PC-3 (cell line): ENCODE data around the gene MDFIC2. TPM values are rescaled to one million over a fixed set of nuclear protein-coding genes. Genes with fewer than 3 reads are reported as not detected.

ENCODE experiments used
- ATAC-seq: fragments of 200-7000 bp; cut with Tn5 transposase; 2 replicates; pipeline ENCODE4 v1.9.1; 2020; ENCODE audit warnings: mild to moderate bottlenecking, moderate library complexity
- BruUV-seq: library from RNA; stranded (reverse); fragments of 400-500 nt; replicated peaks from 2 replicates; lab custom pipeline; 2021; lab: Mats Ljungman, UMichigan
- CTCF ChIA-PET: fragments of 300-600 bp; sonication (Branson Sonifier 250); formaldehyde crosslinking; loops from one replicate; lab custom pipeline; 2022; ENCODE audit warnings: antibody characterized with exemption; lab: Charles Lee
- POLR2A ChIA-PET: fragments of 300-600 bp; sonication (Branson Sonifier 250); formaldehyde crosslinking; loops from one replicate; lab custom pipeline; 2022; ENCODE audit warnings: antibody characterized with exemption; ENCODE audit not compliant: unreplicated experiment; lab: Charles Lee
- DNase-seq: peaks from one replicate; pipeline ENCODE4 v3.0.0-alpha.2; 2015
- H2AFZ ChIP-seq: fragments of 300-600 bp; sonication (generic); 2 replicates; pipeline ENCODE4 v1.6.0; 2016; ENCODE audit warnings: antibody characterized with exemption, low read length
- H3F3A ChIP-seq: fragments of 300-600 bp; sonication (generic); one replicate; pipeline ENCODE4 v1.6.0; 2017; ENCODE audit warnings: antibody characterized with exemption, low read length, control low read depth, mild to moderate bottlenecking; ENCODE audit not compliant: unreplicated experiment
- H3K27ac ChIP-seq: fragments of 300-600 bp; sonication (generic); 2 replicates; pipeline ENCODE4 v1.5.1; 2016; ENCODE audit warnings: mild to moderate bottlenecking, low read length
- H3K27me3 ChIP-seq: fragments of 300-600 bp; sonication (generic); 2 replicates; pipeline ENCODE4 v1.6.1; 2016; ENCODE audit warnings: low read length, mixed read lengths
- H3K36me3 ChIP-seq: fragments of 300-600 bp; sonication (generic); 2 replicates; pipeline ENCODE4 v1.6.1; 2016; ENCODE audit warnings: low read depth, mixed run types, low read length, mixed read lengths
- H3K4me1 ChIP-seq: fragments of 300-600 bp; sonication (generic); 2 replicates; pipeline ENCODE4 v1.5.1; 2016; ENCODE audit warnings: low read length; ENCODE audit not compliant: insufficient read depth
- H3K4me2 ChIP-seq: fragments of 300-600 bp; sonication (generic); 2 replicates; pipeline ENCODE4 v1.6.0; 2016; ENCODE audit warnings: low read length
- H3K4me3 ChIP-seq: fragments of 300-600 bp; sonication (generic); 2 replicates; pipeline ENCODE4 v1.5.1; 2016; ENCODE audit warnings: mild to moderate bottlenecking, low read length, mixed read lengths
- H3K79me2 ChIP-seq: fragments of 300-600 bp; sonication (generic); 2 replicates; pipeline ENCODE4 v1.6.1; 2017; ENCODE audit warnings: low read length, mixed read lengths
- H3K9ac ChIP-seq: fragments of 300-600 bp; sonication (generic); 2 replicates; pipeline ENCODE4 v1.6.0; 2016; ENCODE audit warnings: mild to moderate bottlenecking, low read length
- H3K9me2 ChIP-seq: fragments of 300-600 bp; sonication (generic); replicated peaks from 2 replicates; pipeline ENCODE4 v1.6.1; 2016; ENCODE audit warnings: mixed run types, low read length, mixed read lengths
- H3K9me3 ChIP-seq: fragments of 300-600 bp; sonication (generic); 2 replicates; pipeline ENCODE4 v1.6.1; 2016; ENCODE audit warnings: low read length, mixed read lengths
- H4K20me1 ChIP-seq: fragments of 300-600 bp; sonication (generic); 2 replicates; pipeline ENCODE4 v1.6.1; 2016; ENCODE audit warnings: low read length, mixed read lengths
- EZH2 ChIP-seq: fragments of 300-600 bp; sonication (generic); IDR thresholded peaks from one replicate; pipeline ENCODE4 v1.6.1; 2017; ENCODE audit warnings: antibody characterized with exemption, mild to moderate bottlenecking, low read length; ENCODE audit not compliant: unreplicated experiment
- EZH2phosphoT487 ChIP-seq: fragments of 300-600 bp; sonication (generic); IDR thresholded peaks from 2 replicates; pipeline ENCODE4 v1.6.1; 2018; ENCODE audit warnings: mild to moderate bottlenecking, antibody characterized with exemption, low read length, borderline replicate concordance
- intact Hi-C: fragments of 100-400 bp; cut with micrococcal nuclease; formaldehyde crosslinking; loops from 2 replicates; pipeline ENCODE4 v1.9.0; 2023
- total RNA-seq: library from RNA; depleted of rRNA; stranded (reverse); fragments of >200 nt; gene quantifications from 2 replicates; pipeline ENCODE4 v1.2.3, GENCODE V29; 2014
- TF ChIP-seq, protein P1 (sequence below): fragments of 300-600 bp; sonication (generic); conservative IDR thresholded peaks from 2 replicates; pipeline ENCODE4 v1.5.1; 2017; ENCODE audit warnings: antibody characterized with exemption, low read depth, mild to moderate bottlenecking, low read length

The MDFIC2 gene
- total RNA-seq, 1 experiment from 2014 or later, result not detected

GRCh38 chr3:70359711-70360110 lies 47.3 kb upstream of the MDFIC2 start:
- H3F3A ChIP-seq, result no peaks in the 10 kb centered on the region
- CTCF ChIA-PET, result no interaction called here
- H3K9me3 ChIP-seq, result no peaks in the 10 kb centered on the region
- no peaks in the 10 kb centered on the region for H4K20me1 ChIP-seq
- ATAC-seq, result no peak
- H3K79me2 ChIP-seq, result no peaks in the 10 kb centered on the region
- TF ChIP-seq, protein P1, sequence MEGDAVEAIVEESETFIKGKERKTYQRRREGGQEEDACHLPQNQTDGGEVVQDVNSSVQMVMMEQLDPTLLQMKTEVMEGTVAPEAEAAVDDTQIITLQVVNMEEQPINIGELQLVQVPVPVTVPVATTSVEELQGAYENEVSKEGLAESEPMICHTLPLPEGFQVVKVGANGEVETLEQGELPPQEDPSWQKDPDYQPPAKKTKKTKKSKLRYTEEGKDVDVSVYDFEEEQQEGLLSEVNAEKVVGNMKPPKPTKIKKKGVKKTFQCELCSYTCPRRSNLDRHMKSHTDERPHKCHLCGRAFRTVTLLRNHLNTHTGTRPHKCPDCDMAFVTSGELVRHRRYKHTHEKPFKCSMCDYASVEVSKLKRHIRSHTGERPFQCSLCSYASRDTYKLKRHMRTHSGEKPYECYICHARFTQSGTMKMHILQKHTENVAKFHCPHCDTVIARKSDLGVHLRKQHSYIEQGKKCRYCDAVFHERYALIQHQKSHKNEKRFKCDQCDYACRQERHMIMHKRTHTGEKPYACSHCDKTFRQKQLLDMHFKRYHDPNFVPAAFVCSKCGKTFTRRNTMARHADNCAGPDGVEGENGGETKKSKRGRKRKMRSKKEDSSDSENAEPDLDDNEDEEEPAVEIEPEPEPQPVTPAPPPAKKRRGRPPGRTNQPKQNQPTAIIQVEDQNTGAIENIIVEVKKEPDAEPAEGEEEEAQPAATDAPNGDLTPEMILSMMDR, result no peak
- TF ChIP-seq EZH2phosphoT487, result no peak
- TF ChIP-seq EZH2, result no peak
- H3K27me3 ChIP-seq, result no peaks in the 10 kb centered on the region
- no peak for DNase-seq
- BruUV-seq, result no TSS peak
- H3K36me3 ChIP-seq, result no peaks in the 10 kb centered on the region
- no peak overlapping the region for H3K27ac ChIP-seq
- no peak overlapping the region for H3K4me3 ChIP-seq
- intact Hi-C loops, result loop anchor here (1.0 to 5.0 kb wide), 4 partner anchors 111 to 295 kb away; no protein-coding TSS in a partner anchor
- POLR2A ChIA-PET, result interaction anchor here (0.6 kb wide), 1 partner anchor 608 kb away, joined by 11 read pairs; no protein-coding TSS in a partner anchor
- H3K9me2 ChIP-seq, result no peaks in the 10 kb centered on the region
- no peak overlapping the region for H3K9ac ChIP-seq
- H3K4me2 ChIP-seq, result no peak overlapping the region
- no peaks in the 10 kb centered on the region for H3K4me1 ChIP-seq
- no peak overlapping the region for H2AFZ ChIP-seq

DNA sequence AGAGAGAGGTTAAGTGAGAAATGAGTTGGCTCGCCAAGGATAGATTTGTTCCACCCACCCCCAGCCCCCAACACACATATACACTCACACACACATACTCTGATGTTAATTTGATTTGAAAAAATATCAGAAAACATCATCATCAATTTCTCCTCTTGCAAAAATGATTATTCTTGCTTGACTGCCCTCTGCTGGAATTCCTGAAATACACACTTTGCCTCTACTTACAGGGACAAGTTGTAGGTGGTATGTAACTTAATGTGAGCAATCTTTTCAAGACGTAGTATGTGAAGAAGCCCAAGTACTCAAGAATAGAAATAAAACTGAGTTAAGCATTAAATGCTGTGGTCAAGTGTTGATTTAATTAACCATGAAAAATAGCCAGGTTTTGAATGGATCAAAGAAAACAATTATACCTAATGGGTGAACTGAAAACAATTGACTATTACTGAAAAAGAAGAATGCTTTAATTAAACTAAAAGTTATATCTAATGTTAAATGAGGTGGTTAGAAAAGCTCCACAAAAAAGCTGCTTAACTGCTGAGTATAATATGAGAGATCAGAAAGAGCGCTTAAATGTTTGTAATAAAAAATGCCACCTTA lies 46.6 kb upstream of the MDFIC2 start:
- Histone ChIP-seq H2AFZ (no peak overlapping the region), H4K20me1 (no peaks in the 10 kb centered on the region), H3K4me2 (no peak overlapping the region), H3F3A (no peaks in the 10 kb centered on the region), H3K36me3 (no peaks in the 10 kb centered on the region), H3K9ac (no peak overlapping the region), H3K27ac (no peak overlapping the region), H3K4me3 (no peak overlapping the region), H3K27me3 (no peaks in the 10 kb centered on the region), H3K9me2 (no peaks in the 10 kb centered on the region), H3K9me3 (no peaks in the 10 kb centered on the region), H3K4me1 (no peaks in the 10 kb centered on the region), H3K79me2 (no peaks in the 10 kb centered on the region)
- intact Hi-C loops, result loop anchor here (1.0 to 5.0 kb wide), 4 partner anchors 110 to 295 kb away; no protein-coding TSS in a partner anchor
- TF ChIP-seq EZH2phosphoT487, result no peak
- TF ChIP-seq, protein P1, result peak; percentile 68
- ChIA-PET POLR2A (no interaction called here), CTCF (no interaction called here)
- DNase-seq (peak; percentile 35), ATAC-seq (peak; percentile 27)
- no TSS peak for BruUV-seq

DNA sequence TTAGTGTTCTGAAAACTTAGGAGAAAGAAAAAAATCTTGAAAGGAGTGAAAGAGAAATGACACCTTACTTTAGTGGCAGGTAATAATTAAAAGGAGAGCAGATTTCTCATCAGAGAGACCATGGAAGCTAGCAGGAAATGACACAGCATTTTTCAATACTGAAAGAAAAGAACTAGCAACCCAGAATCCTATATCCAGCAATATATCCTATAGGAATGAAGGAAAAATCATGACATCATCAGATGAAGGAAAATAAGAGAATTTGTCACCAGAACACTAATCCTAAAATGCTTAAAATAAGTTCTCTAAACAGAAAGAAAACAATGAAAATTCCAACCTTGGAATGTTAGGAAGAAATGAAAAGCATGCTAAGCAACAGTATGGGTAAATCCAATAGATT lies 39.8 kb upstream of the MDFIC2 start:
- Histone ChIP-seq H3K79me2 (no peaks in the 10 kb centered on the region), H4K20me1 (no peaks in the 10 kb centered on the region), H2AFZ (no peak overlapping the region), H3K9me2 (no peaks in the 10 kb centered on the region), H3K4me2 (no peak overlapping the region), H3K36me3 (no peaks in the 10 kb centered on the region), H3K27ac (no peak overlapping the region), H3K27me3 (no peaks in the 10 kb centered on the region), H3K9me3 (no peaks in the 10 kb centered on the region), H3K4me3 (no peak overlapping the region), H3K4me1 (no peaks in the 10 kb centered on the region), H3K9ac (no peak overlapping the region), H3F3A (no peaks in the 10 kb centered on the region)
- ChIA-PET POLR2A (no interaction called here), CTCF (no interaction called here)
- no peak for ATAC-seq
- intact Hi-C loops, result no loop called here
- BruUV-seq, result no TSS peak
- TF ChIP-seq, protein P1, result no peak
- TF ChIP-seq EZH2 (no peak), EZH2phosphoT487 (no peak)
- no peak for DNase-seq
